Left ventricle myocardium superior (tissue), 1 donor: Measurements from ENCODE around the gene SKAP2. TPM values are rescaled to one million over a fixed set of nuclear protein-coding genes. Genes with fewer than 3 reads are reported as not detected.

Experiments
- ATAC-seq: fragments of 200-7000 bp; cut with Tn5 transposase; one replicate; pipeline ENCODE4 v1.9.1; 2020; ENCODE audit warnings: mild to moderate bottlenecking, moderate library complexity
- DNase-seq: peaks from one replicate; pipeline ENCODE4 v3.0.0-alpha.2; 2020
- intact Hi-C: fragments of 100-400 bp; cut with micrococcal nuclease; formaldehyde crosslinking; loops from one replicate; pipeline ENCODE4 v1.11.0; 2022
- total RNA-seq: library from RNA; stranded (reverse); fragmentation: NEBNext Ultra II Directional; extraction: Animal tissue kit (Norgen Biotek cat#: 25700); gene quantifications from one replicate; pipeline ENCODE4 v1.2.1, GENCODE V29; 2021
- donor health status: DM: no; HTN: yes; CAD: no; lungs with severe emphysema.

The SKAP2 gene
- total RNA-seq, 1 donor from 2014 or later, result 5.5 TPM

- intact Hi-C loops, result no loop called here
- DNase-seq, result no peak
- no peak for ATAC-seq
Measured at GRCh38 chr7:26705567-26705966, 158.8 kb downstream of the SKAP2 start.

DNA sequence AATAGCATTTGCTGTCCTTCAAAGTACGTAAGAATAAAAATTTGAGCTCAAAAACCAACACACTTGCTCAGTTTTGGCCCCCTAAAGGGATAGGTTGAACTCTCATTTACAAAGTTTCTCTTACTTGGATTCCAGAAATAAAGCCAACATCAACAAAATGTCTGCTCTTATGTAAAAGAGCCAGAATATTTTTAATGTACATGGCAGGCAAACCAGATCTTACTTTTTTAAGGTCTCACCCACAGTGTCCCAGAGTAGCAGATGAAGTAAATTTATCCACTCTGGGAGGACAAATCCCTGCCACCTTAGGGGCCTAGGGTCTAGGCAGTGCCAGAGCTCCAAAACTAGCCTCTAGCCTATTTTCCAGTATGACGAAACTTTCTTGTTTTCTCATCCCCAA lies 159.6 kb downstream of the SKAP2 start:
- DNase-seq (no peak), ATAC-seq (no peak)
- intact Hi-C loops, result no loop called here

DNA sequence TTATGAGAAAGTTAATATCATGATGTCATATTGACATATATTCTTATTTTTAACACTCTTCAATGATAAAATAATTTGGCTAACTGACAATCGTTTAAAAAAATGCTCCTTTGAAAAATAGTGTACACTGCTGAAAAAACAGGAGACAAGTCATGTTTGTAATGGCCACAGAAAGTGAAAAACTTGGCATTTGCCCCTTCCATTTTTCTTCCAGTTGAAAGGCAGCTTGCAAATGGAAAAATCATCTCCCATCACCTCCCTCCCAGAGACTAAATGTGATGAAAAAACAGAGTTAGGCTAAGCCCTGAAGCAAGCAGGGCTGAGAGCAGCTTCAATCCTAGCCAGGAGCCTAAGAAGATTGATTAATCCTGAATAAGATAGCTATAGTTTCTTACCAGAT lies 160.4 kb downstream of the SKAP2 start:
- no peak for DNase-seq
- no peak for ATAC-seq
- intact Hi-C loops, result no loop called here

DNA sequence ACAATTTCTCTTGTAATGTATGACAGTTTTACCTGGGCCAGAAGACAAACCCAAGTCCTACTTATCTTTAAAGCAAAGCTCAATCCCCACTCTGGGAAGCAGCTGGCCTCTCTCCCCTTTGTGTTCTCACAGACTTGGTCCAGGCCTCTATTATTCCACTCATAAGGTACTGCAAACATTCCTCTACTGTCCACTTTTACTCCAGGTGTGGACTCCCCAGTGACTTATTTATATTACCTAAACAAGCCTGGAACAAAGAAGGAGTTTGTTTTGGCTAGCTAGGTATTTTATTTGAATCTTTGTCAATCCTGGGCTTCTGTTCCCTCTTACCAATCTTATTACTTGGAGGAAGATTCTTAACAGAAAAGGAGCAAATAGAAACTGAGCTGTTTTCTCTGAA lies 163.5 kb downstream of the SKAP2 start:
- DNase-seq (no peak), ATAC-seq (no peak)
- intact Hi-C loops, result no loop called here

DNA sequence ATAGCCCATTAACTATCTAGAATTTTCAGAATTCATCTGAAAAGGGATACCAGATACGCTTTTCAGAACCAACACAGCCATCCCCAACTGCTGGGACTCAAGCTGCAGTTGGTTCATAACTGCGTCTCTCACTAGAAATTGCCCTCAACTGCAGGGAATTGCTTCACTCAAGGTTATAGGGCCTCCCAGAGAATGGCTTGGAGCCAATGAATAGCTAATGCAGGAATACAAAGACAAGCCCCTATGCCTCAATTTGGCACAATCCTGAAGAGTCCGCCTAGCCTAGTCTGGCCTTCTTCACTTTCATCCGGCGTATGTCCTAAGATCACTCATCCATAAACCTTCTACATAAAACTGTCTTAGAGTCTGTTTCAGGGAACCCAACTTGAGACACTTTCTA lies 164.0 kb downstream of the SKAP2 start:
- no peak for ATAC-seq
- intact Hi-C loops, result no loop called here
- no peak for DNase-seq

- intact Hi-C loops, result loop anchor here (10.0 kb wide), 1 partner anchor 155 kb away; no protein-coding TSS in a partner anchor
- ATAC-seq (no peak), DNase-seq (no peak)
Measured at GRCh38 chr7:26699766-26700165, 164.6 kb downstream of the SKAP2 start.

DNA sequence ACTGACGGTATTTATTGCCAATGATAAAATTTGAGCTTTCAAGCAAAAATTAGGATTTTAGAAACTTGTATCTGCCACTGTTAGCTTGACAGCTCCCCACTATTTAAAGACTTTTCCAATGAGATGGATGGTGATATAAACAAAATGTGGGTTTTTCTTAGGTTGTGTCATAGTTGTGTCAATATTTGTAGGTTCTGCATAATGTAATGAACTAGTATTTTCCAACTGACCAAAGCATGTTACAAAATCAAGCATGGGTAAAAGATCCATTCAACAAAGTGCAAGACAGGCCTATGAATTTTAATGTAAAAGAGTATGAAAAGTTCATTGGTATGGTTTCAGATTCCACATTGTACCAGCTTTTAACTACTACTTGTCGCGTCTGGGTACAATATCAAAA lies 165.6 kb downstream of the SKAP2 start:
- DNase-seq, result no peak
- ATAC-seq, result no peak
- intact Hi-C loops, result loop anchor here (10.0 kb wide), 1 partner anchor 156 kb away; no protein-coding TSS in a partner anchor

GRCh38 chr7:26698194-26698593 lies 166.2 kb downstream of the SKAP2 start:
- intact Hi-C loops, result loop anchor here (10.0 kb wide), 1 partner anchor 157 kb away; no protein-coding TSS in a partner anchor
- DNase-seq (no peak), ATAC-seq (no peak)

- no peak for ATAC-seq
- intact Hi-C loops, result loop anchor here (10.0 kb wide), 1 partner anchor 158 kb away; no protein-coding TSS in a partner anchor
- no peak for DNase-seq
Measured at GRCh38 chr7:26696978-26697377, 167.4 kb downstream of the SKAP2 start.

GRCh38 chr7:26696161-26696560 lies 168.2 kb downstream of the SKAP2 start:
- intact Hi-C loops, result loop anchor here (10.0 kb wide), 1 partner anchor 159 kb away; no protein-coding TSS in a partner anchor
- ATAC-seq (no peak), DNase-seq (no peak)

GRCh38 chr7:26694713-26695112 lies 169.7 kb downstream of the SKAP2 start:
- DNase-seq (no peak), ATAC-seq (no peak)
- intact Hi-C loops, result loop anchor here (10.0 kb wide), 1 partner anchor 160 kb away; no protein-coding TSS in a partner anchor

DNA sequence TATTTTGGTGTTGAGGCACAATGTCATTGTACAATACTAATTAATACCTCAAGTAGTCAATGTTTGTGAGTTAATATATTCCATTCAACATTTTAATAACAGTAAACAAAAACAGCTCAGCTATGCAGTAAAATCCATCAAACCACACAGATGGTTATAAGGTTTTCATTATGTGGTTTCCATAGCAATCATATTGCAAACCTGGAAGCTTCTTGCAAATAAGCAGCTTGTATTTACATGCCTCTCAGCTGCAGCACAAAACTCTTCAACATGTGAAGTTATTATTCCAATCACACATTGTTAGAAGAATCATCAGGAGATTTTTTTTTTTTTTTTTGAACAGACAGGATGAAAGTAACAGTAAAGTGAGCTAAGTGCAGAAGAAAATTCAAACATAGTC lies 170.2 kb downstream of the SKAP2 start:
- no peak for DNase-seq
- ATAC-seq, result no peak
- intact Hi-C loops, result loop anchor here (10.0 kb wide), 1 partner anchor 161 kb away; no protein-coding TSS in a partner anchor

GRCh38 chr7:26691886-26692285 lies 172.5 kb downstream of the SKAP2 start:
- ATAC-seq (no peak), DNase-seq (no peak)
- intact Hi-C loops, result loop anchor here (10.0 kb wide), 1 partner anchor 163 kb away; no protein-coding TSS in a partner anchor

- intact Hi-C loops, result loop anchor here (10.0 kb wide), 1 partner anchor 163 kb away; no protein-coding TSS in a partner anchor
- no peak for DNase-seq
Measured at GRCh38 chr7:26691406-26691805, 173.0 kb downstream of the SKAP2 start.

GRCh38 chr7:26690135-26690805 lies 174.1 kb downstream of the SKAP2 start:
- no peak for DNase-seq
- no peak for ATAC-seq
- intact Hi-C loops, result loop anchor here (10.0 kb wide), 1 partner anchor 165 kb away; no protein-coding TSS in a partner anchor

More at GRCh38 chr7:26691406-26691805, 173.0 kb downstream of the SKAP2 start:
- ATAC-seq, result no peak

GRCh38 chr7:26688936-26689506 lies 175.4 kb downstream of the SKAP2 start:
- ATAC-seq, result no peak
- intact Hi-C loops, result no loop called here
- DNase-seq, result no peak

DNA sequence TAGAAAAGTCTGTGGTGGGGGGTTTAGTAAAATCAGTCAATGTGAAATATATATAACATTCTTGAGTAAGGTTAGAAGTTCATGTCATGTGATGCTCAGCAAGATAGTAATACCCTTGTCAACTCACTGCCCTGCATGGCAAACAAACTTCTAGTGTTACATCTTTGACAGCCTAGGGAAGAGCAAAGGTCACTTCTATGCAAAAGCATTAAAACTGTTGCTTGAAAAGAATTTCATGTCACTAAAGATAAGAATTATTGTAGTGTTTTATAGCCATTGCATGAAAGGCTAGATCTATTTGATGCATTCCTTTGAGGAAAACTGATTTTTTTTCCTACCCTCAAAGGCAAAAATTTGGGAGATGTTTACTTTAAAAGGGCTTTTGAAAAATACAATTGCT lies 176.0 kb downstream of the SKAP2 start:
- no peak for ATAC-seq
- intact Hi-C loops, result no loop called here
- DNase-seq, result no peak

DNA sequence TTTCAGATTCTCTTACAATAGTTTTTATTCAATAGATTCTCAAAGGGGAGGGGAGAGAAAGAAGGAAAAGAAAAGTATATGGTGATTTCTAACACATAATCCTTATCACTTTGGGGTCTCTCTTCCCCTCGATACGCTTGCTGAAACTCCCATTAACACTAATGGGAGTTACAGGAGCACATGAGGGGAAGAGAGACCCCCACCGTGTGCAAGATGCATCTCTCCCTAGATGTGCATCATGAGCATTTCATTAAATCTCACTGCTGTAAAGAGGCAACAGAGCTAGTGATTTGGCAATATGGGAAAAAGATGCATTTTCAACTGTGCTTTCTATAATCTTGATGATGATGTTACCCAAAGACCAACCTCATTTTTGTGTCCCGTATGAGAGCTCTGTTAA lies 177.4 kb downstream of the SKAP2 start:
- ATAC-seq, result no peak
- intact Hi-C loops, result no loop called here
- no peak for DNase-seq

DNA sequence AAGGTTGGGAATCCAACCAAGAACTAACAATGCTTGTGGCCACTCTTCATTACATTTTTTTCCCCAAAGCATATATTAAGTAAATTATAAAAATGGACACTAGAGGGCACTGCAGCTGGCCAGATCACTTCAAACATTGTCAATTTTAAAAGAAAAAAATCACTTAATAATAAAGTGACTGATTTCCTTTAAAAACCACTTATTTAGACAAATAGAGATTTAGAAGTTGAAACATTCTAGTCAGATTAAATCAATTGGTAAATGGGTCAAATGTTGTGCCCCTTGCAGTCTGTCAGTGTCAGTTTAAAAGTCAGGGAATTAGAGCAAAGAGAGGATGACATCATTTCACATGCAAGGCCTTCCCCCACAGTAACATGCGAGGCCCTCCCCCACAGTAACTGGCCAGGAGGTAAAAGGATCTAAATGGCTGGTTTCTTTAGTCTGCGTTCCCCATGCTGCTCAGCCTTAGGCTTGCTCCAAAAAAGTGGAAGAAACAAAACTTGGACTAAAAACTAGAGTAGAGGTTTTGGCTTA lies 177.9 kb downstream of the SKAP2 start:
- peak; percentile 20 for ATAC-seq
- intact Hi-C loops, result no loop called here
- DNase-seq, result no peak

GRCh38 chr7:26685606-26686005 lies 178.8 kb downstream of the SKAP2 start:
- intact Hi-C loops, result no loop called here
- DNase-seq, result no peak
- ATAC-seq, result no peak
